ENCODE measurements around the gene CRTAC1. TPM values are rescaled to one million over a fixed set of nuclear protein-coding genes. Genes with fewer than 3 reads are reported as not detected.

CRTAC1 gene
- polyA plus RNA-seq, 1 experiment, result not detected

- H3K9me3 ChIP-seq (ENCODE audit: control insufficient read depth, insufficient read depth, low read length), result no peaks in the 10 kb centered on the region
- TF ChIP-seq CTCF (IDR thresholded peaks at IDR 0.05; ENCODE audit: low read depth, low read length), result no peak
- ChIA-PET CTCF (interaction anchor here (3.9 kb wide), 1 partner anchor 75 kb away, joined by 30 read pairs; no protein-coding TSS in a partner anchor), POLR2A (no interaction called here)
- DNase-seq (ENCODE audit: low read depth, low spot score), result no peak
- peaks cover 27% of the 10 kb centered on the region for H3K27me3 ChIP-seq (ENCODE audit: control insufficient read depth, insufficient read depth, low read length)
- H3K27ac ChIP-seq (ENCODE audit: low read depth, low read length), result no peak overlapping the region
- H3K4me3 ChIP-seq (ENCODE audit: low read depth, low read length), result no peak overlapping the region
These were observed 163.7 kb downstream of the CRTAC1 start for GRCh38 chr10:97866524-97867219.

GRCh38 chr10:97865488-97865887, 164.9 kb downstream of the CRTAC1 start:
- POLR2A ChIA-PET, result no interaction called here

DNA sequence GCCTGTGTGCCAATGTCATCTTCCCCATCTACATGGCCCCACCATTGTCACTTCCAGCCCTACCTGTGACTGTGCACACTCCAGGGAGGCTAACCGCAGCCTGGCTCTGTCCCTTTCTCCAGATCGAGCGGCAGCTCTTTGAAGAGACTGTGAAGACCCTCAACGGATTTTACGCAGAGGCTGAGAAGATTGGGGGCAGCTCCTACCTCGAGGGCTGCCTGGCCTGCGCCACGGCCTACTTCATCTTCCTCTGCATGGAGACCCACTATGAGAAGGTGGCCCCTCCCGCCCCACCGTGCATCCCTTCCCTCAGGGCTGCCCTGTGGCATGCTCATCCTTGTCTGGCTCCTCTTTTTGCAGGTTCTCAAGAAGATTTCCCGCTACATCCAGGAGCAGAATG, 166.6 kb downstream of the CRTAC1 start:
- no peak for TF ChIP-seq CTCF (IDR thresholded peaks at IDR 0.05; ENCODE audit: low read depth, low read length)

More at GRCh38 chr10:97865488-97865887, 164.9 kb downstream of the CRTAC1 start:
- CTCF ChIA-PET, result no interaction called here
- Histone ChIP-seq H3K27me3 (ENCODE audit: control insufficient read depth, insufficient read depth, low read length) (peaks cover 22% of the 10 kb centered on the region), H3K27ac (ENCODE audit: low read depth, low read length) (no peak overlapping the region), H3K4me3 (ENCODE audit: low read depth, low read length) (no peak overlapping the region), H3K9me3 (ENCODE audit: control insufficient read depth, insufficient read depth, low read length) (no peaks in the 10 kb centered on the region)
- no peak for TF ChIP-seq CTCF (IDR thresholded peaks at IDR 0.05; ENCODE audit: low read depth, low read length)
- no peak for DNase-seq (ENCODE audit: low read depth, low spot score)

DNA sequence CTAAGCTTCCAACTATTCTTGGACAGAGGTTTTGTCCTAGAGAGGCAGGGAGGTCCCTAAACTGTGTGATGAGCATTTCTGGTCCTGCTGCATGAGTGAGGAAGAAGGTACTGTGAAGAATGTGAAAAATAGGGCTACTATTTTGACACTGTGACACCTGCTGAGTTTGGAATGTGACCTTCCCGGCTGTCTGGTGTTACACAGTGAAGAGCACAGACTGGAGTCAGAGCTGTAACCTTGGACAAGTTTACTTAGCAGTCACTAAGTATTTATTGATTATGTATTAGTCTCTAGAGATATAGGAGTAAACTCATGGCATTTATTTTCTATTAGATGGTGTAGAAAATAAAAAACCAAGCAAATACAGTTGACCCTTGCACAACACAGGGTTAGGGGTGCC, 168.5 kb downstream of the CRTAC1 start:
- ChIA-PET CTCF (interaction anchor here (0.7 kb wide), 1 partner anchor 8 kb away, joined by 3 read pairs; no protein-coding TSS in a partner anchor), POLR2A (no interaction called here)
- Histone ChIP-seq H3K27ac (ENCODE audit: low read depth, low read length) (no peak overlapping the region), H3K4me3 (ENCODE audit: low read depth, low read length) (no peak overlapping the region), H3K27me3 (ENCODE audit: control insufficient read depth, insufficient read depth, low read length) (peaks cover 14% of the 10 kb centered on the region), H3K9me3 (ENCODE audit: control insufficient read depth, insufficient read depth, low read length) (no peaks in the 10 kb centered on the region)
- DNase-seq (ENCODE audit: low read depth, low spot score), result no peak
- no peak for TF ChIP-seq CTCF (IDR thresholded peaks at IDR 0.05; ENCODE audit: low read depth, low read length)

More for the DNA sequence above, 166.6 kb downstream of the CRTAC1 start:
- ChIA-PET POLR2A (no interaction called here), CTCF (no interaction called here)
- H3K27ac ChIP-seq (ENCODE audit: low read depth, low read length), result no peak overlapping the region
- H3K27me3 ChIP-seq (ENCODE audit: control insufficient read depth, insufficient read depth, low read length), result peaks cover 14% of the 10 kb centered on the region
- H3K4me3 ChIP-seq (ENCODE audit: low read depth, low read length), result no peak overlapping the region
- DNase-seq (ENCODE audit: low read depth, low spot score), result no peak
- no peaks in the 10 kb centered on the region for H3K9me3 ChIP-seq (ENCODE audit: control insufficient read depth, insufficient read depth, low read length)

DNA sequence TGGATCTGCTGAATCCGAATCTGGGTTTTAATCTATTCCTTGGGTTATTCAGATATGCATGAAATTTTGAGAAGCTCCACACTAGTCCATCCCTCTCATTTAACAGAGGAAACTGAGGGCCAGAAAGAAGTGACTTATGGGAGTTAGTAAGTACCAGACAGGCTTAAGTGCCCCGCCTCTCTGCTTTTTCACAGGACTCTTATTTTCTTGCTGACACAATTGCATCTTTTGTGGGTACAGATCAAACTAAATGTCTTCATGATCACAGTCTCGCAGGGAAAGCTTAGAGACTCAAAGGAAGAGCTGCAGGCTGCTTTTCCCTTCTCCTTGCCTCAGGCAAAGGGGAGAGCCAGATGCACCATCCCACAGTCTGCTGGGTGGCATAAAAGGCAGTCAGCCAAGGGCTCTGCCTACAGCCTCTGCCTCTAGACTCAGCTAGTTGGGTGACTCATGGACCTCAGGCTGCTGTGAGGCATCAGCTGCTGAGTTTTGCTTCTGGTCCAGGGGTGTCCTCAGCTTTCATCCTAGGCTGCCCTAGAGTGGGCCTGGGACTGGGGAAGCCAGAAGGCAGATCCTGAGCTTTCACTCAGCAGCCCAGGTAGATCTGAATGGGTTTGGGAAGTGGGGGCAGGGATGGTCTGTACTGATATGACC, 169.2 kb downstream of the CRTAC1 start:
- POLR2A ChIA-PET, result no interaction called here
- Histone ChIP-seq H3K27ac (ENCODE audit: low read depth, low read length) (no peak overlapping the region), H3K4me3 (ENCODE audit: low read depth, low read length) (no peak overlapping the region), H3K9me3 (ENCODE audit: control insufficient read depth, insufficient read depth, low read length) (no peaks in the 10 kb centered on the region), H3K27me3 (ENCODE audit: control insufficient read depth, insufficient read depth, low read length) (peaks cover 14% of the 10 kb centered on the region)
- no peak for DNase-seq (ENCODE audit: low read depth, low spot score)
- CTCF ChIA-PET, result interaction anchor here (0.7 kb wide), 1 partner anchor 9 kb away, joined by 3 read pairs; no protein-coding TSS in a partner anchor
- TF ChIP-seq CTCF (IDR thresholded peaks at IDR 0.05; ENCODE audit: low read depth, low read length), result no peak
